Osteoblast (primary cell): ENCODE data around the gene OLFM1. TPM values are rescaled to one million over a fixed set of nuclear protein-coding genes. Genes with fewer than 3 reads are reported as not detected.

ENCODE experiments used
- DNase-seq: peaks from one replicate; pipeline ENCODE4 v3.0.0; 2011; ENCODE audit warnings: low spot score, mixed read lengths; ENCODE audit not compliant: insufficient read length; ENCODE audit errors: missing footprints
- H2AFZ ChIP-seq: 2 replicates; pipeline ENCODE4 v1.6.0; 2011; ENCODE audit warnings: mild to moderate bottlenecking, low read length
- H3K27ac ChIP-seq: 2 replicates; pipeline ENCODE4 v1.5.1; 2011; ENCODE audit warnings: mild to moderate bottlenecking, low read depth, low read length, moderate library complexity
- H3K27me3 ChIP-seq: 2 replicates; pipeline ENCODE4 v1.6.0; 2012; ENCODE audit warnings: mild to moderate bottlenecking, control low read depth, inconsistent platforms, low read length, moderate library complexity; ENCODE audit not compliant: insufficient read depth
- H3K36me3 ChIP-seq: 2 replicates; pipeline ENCODE4 v1.5.1; 2011; ENCODE audit warnings: mild to moderate bottlenecking, low read length, control low read depth, moderate library complexity; ENCODE audit not compliant: insufficient read depth
- H3K4me1 ChIP-seq: 2 replicates; pipeline ENCODE4 v1.5.1; 2011; ENCODE audit warnings: mild to moderate bottlenecking, low read length, control low read depth, moderate library complexity; ENCODE audit not compliant: insufficient read depth
- H3K4me2 ChIP-seq: 2 replicates; pipeline ENCODE4 v1.6.0; 2011; ENCODE audit warnings: mild to moderate bottlenecking, low read length; ENCODE audit not compliant: insufficient read depth
- H3K4me3 ChIP-seq: fragments of 200-600 bp; sonication (generic); 3 replicates; pipeline ENCODE4 v1.5.1; 2012; ENCODE audit warnings: mild to moderate bottlenecking, low read length, inconsistent platforms; ENCODE audit not compliant: insufficient read depth
- H3K79me2 ChIP-seq: 2 replicates; pipeline ENCODE4 v1.6.0; 2012; ENCODE audit warnings: mild to moderate bottlenecking, low read length, control low read depth, inconsistent platforms; ENCODE audit not compliant: insufficient read depth
- H3K9me3 ChIP-seq: 2 replicates; pipeline ENCODE4 v1.5.1; 2011; ENCODE audit warnings: low read depth, low read length, control low read depth
- H4K20me1 ChIP-seq: 2 replicates; pipeline ENCODE4 v1.6.0; 2012; ENCODE audit warnings: mild to moderate bottlenecking, low read length, control low read depth; ENCODE audit not compliant: insufficient read depth
- total RNA-seq: library from RNA; depleted of rRNA; stranded (reverse); fragments of >200 nt; gene quantifications from 2 replicates; pipeline ENCODE4 v1.2.3, GENCODE V29; 2012
- TF ChIP-seq, protein P1 (sequence below): IDR thresholded peaks from 2 replicates; pipeline ENCODE4 v1.5.1; 2011; ENCODE audit warnings: mild to moderate bottlenecking, low read depth, low read length, moderate library complexity; ENCODE audit errors: extremely low read depth

Gene OLFM1
- total RNA-seq, 1 donor, result under 0.01 TPM

DNA sequence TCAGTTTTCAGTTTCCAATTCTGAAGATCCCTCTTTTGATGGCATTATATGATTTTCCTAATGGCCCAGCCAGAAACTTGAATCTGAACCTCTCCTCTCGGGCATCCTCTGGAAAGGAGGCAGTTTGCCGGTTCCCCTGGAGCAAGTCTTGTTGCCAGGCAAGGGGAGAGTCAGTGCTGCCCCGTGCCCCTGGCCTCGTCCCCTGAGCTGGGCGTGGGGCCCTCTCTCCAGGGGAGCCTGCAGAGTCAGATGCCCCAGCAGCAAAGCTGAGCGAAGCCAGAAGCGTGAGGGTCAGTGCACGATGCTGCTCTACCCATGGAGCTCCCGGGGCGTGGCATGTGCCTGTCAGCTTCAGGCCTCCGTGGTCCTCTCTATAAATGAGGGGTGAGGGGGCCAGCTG lies 14.0 kb downstream of the OLFM1 start:
- TF ChIP-seq, protein P1, sequence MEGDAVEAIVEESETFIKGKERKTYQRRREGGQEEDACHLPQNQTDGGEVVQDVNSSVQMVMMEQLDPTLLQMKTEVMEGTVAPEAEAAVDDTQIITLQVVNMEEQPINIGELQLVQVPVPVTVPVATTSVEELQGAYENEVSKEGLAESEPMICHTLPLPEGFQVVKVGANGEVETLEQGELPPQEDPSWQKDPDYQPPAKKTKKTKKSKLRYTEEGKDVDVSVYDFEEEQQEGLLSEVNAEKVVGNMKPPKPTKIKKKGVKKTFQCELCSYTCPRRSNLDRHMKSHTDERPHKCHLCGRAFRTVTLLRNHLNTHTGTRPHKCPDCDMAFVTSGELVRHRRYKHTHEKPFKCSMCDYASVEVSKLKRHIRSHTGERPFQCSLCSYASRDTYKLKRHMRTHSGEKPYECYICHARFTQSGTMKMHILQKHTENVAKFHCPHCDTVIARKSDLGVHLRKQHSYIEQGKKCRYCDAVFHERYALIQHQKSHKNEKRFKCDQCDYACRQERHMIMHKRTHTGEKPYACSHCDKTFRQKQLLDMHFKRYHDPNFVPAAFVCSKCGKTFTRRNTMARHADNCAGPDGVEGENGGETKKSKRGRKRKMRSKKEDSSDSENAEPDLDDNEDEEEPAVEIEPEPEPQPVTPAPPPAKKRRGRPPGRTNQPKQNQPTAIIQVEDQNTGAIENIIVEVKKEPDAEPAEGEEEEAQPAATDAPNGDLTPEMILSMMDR, result no peak

DNA sequence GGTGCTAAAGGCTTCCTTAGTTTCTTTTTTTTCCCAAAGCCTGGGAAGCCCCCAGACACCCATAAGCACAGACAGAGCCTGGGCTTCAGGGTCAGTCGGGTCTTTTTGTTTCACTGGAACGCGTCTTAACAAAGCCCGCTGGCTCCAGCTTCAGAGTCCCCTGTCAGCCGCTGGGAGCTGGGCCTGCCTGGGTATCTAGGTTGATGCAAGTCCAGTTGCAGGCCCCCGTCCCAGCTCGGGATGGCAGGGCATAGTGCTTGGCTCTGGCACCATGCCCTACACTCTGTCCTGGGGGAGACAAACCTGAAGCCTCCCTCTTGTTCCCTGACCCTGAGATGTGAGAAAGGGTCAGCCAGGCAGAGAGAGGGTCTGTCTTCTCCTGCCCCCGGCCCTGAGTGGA lies 14.5 kb downstream of the OLFM1 start:
- H3K4me3 ChIP-seq, result no peak overlapping the region
- no peaks in the 10 kb centered on the region for H3K79me2 ChIP-seq
- no peak overlapping the region for H3K27ac ChIP-seq
- no peaks in the 10 kb centered on the region for H3K36me3 ChIP-seq
- DNase-seq, result no peak
- H3K9me3 ChIP-seq, result no peaks in the 10 kb centered on the region
- H3K27me3 ChIP-seq, result no peaks in the 10 kb centered on the region
- H2AFZ ChIP-seq, result no peak overlapping the region
- TF ChIP-seq, protein P1, result no peak
- no peaks in the 10 kb centered on the region for H3K4me1 ChIP-seq
- H4K20me1 ChIP-seq, result no peaks in the 10 kb centered on the region
- H3K4me2 ChIP-seq, result no peak overlapping the region

More for the DNA sequence above, 14.0 kb downstream of the OLFM1 start:
- Histone ChIP-seq H4K20me1 (no peaks in the 10 kb centered on the region), H3K4me1 (no peaks in the 10 kb centered on the region), H3K27me3 (no peaks in the 10 kb centered on the region), H3K27ac (no peak overlapping the region), H3K4me3 (no peak overlapping the region), H2AFZ (no peak overlapping the region), H3K4me2 (no peak overlapping the region), H3K36me3 (no peaks in the 10 kb centered on the region), H3K9me3 (no peaks in the 10 kb centered on the region), H3K79me2 (no peaks in the 10 kb centered on the region)
- no peak for DNase-seq

DNA sequence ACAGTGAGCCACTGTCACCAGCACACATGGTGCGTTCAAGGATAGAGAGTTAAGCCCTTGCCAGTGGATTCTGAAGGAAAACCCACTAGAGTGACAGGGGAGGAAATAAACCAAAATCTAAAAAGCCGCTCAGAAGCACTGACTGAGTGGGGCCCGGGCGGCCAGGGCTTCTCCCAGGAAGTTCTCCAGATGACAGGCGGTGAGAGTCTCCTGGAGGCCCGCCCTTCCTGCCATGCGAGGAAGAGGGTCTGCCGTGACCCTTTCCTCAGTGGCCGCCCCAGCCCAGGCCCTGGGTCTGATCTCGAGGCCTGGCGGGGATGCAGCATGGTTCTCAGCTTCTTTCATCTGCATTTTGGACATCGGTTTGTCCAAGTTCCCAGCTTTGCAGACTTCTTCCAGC lies 14.9 kb downstream of the OLFM1 start:
- Histone ChIP-seq H3K4me1 (no peaks in the 10 kb centered on the region), H3K9me3 (no peaks in the 10 kb centered on the region), H4K20me1 (no peaks in the 10 kb centered on the region), H3K79me2 (no peaks in the 10 kb centered on the region), H3K36me3 (no peaks in the 10 kb centered on the region), H2AFZ (no peak overlapping the region), H3K27me3 (no peaks in the 10 kb centered on the region), H3K4me2 (no peak overlapping the region), H3K27ac (no peak overlapping the region), H3K4me3 (no peak overlapping the region)
- TF ChIP-seq, protein P1, result no peak
- DNase-seq, result no peak

DNA sequence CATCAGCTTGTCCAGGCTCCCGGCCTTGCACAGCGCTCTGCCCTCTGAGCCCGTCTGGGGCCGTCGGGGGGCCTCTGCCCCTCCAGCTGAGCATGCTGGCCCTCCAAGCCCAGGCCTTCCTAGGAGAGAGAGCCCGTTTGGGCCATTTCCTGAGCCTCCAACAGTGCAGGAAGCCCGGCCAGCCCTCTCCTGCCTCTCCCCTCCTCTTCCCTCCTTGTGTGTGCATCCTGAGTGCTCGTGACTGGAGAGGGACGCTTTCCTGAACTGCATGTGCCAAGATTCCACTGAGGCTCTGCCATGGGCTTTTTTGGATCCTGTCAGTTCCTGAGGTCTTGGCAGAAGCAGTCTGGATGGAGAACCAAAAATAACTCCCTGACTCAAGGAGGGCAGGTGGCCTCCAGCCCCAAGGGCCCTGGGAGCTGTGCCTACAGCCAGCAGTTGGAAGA lies 15.6 kb downstream of the OLFM1 start:
- H2AFZ ChIP-seq, result no peak overlapping the region
- DNase-seq, result no peak
- H3K27ac ChIP-seq, result no peak overlapping the region
- H3K36me3 ChIP-seq, result no peaks in the 10 kb centered on the region
- TF ChIP-seq, protein P1, result no peak
- no peak overlapping the region for H3K4me2 ChIP-seq
- no peaks in the 10 kb centered on the region for H4K20me1 ChIP-seq
- no peaks in the 10 kb centered on the region for H3K79me2 ChIP-seq
- no peak overlapping the region for H3K4me3 ChIP-seq
- H3K27me3 ChIP-seq, result no peaks in the 10 kb centered on the region
- H3K4me1 ChIP-seq, result no peaks in the 10 kb centered on the region
- H3K9me3 ChIP-seq, result no peaks in the 10 kb centered on the region
